Measurements from ENCODE around the gene WWC2.

- TF ChIP-seq POLR2AphosphoS5 (IDR thresholded peaks at IDR 0.05) (no peak), CTCF (IDR thresholded peaks at IDR 0.05) (no peak), EP300 (IDR thresholded peaks at IDR 0.05) (no peak), POLR2A (IDR thresholded peaks at IDR 0.05) (no peak)
Measured at GRCh38 chr4:183286590-183287308, 187.7 kb downstream of the WWC2 start.
